HCT116 (cell line): ENCODE results near the gene PSMB5. TPM values are rescaled to one million over a fixed set of nuclear protein-coding genes. Genes with fewer than 3 reads are reported as not detected.

Experiments used
- ATAC-seq: fragments of 200-7000 bp; cut with Tn5 transposase; 2 replicates; pipeline ENCODE4 v1.9.1; 2020; ENCODE audit warnings: mild to moderate bottlenecking, moderate library complexity
- BruUV-seq: library from RNA; stranded (reverse); fragments of 400-500 nt; replicated peaks from 2 replicates; lab custom pipeline; 2021; lab: Mats Ljungman, UMichigan
- CTCF ChIA-PET: fragments of 300-600 bp; sonication (Branson Sonifier 250); formaldehyde crosslinking; loops from one replicate; lab custom pipeline; 2021; ENCODE audit warnings: antibody characterized with exemption; lab: Charles Lee
- POLR2A ChIA-PET: fragments of 300-600, 350-600 bp; sonication (Branson Sonifier 250); formaldehyde crosslinking; loops from one replicate; lab custom pipeline; 2021; ENCODE audit warnings: antibody characterized with exemption; lab: Charles Lee
- RAD21 ChIA-PET, 2 experiments: fragments of 300-600 bp; sonication (Branson Sonifier 250); formaldehyde crosslinking; loops; one replicate each; lab custom pipeline; 2023; ENCODE audit warnings: low total read pairs in 2 of 2; ENCODE audit not compliant: uncharacterized antibody in 2 of 2, unreplicated experiment in 2 of 2, low non-redundant PET in 1 of 2; lab: Charles Lee
- DNase-seq: peaks from one replicate; pipeline ENCODE4 v3.0.0-alpha.2; 2010; ENCODE audit warnings: low read depth, low spot score
- H2AFZ ChIP-seq: fragments of 200-600 bp; shearing (Covaris generic), sonication (generic); 2 replicates; pipeline ENCODE4 v1.6.1; 2017; ENCODE audit warnings: low read depth, mixed run types, mixed read lengths, antibody characterized with exemption, low read length; ENCODE audit not compliant: poor library complexity, severe bottlenecking
- H3K27ac ChIP-seq: 2 replicates; pipeline ENCODE4 v1.5.1; 2012; ENCODE audit warnings: low read depth, low read length
- H3K27me3 ChIP-seq: fragments of 200-600 bp; sonication (generic); 2 replicates; pipeline ENCODE4 v1.6.1; 2016; ENCODE audit warnings: mixed run types, low read length, mixed read lengths; ENCODE audit not compliant: insufficient read depth
- H3K36me3 ChIP-seq, 2 experiments: fragments of 200-500 bp in 1 of 2; fragments of 200-600 bp in 1 of 2; sonication (Bioruptor generic) in 1 of 2; sonication (generic) in 1 of 2; 2 replicates each; pipeline versions ENCODE4 v1.5.1 to v1.6.1; 2014 to 2016; ENCODE audit warnings: low read length in 2 of 2, inconsistent platforms in 1 of 2, mixed read lengths in 1 of 2, mixed run types in 1 of 2; ENCODE audit not compliant: insufficient read depth in 2 of 2, control insufficient read depth in 1 of 2
- H3K4me1 ChIP-seq, 2 experiments: fragments of 200-600 bp in 1 of 2; sonication (generic) in 1 of 2; 2 replicates each; pipeline versions ENCODE4 v1.5.1 to v1.6.1; 2012 to 2017; ENCODE audit warnings: low read length in 2 of 2, inconsistent platforms in 1 of 2, mild to moderate bottlenecking in 1 of 2, mixed read lengths in 1 of 2, mixed run types in 1 of 2, moderate library complexity in 1 of 2; ENCODE audit not compliant: insufficient read depth in 2 of 2, control insufficient read depth in 1 of 2
- H3K4me2 ChIP-seq: fragments of 200-600 bp; sonication (generic); 2 replicates; pipeline ENCODE4 v1.6.1; 2017; ENCODE audit warnings: mixed run types, low read length, mixed read lengths
- H3K4me3 ChIP-seq, 2 experiments: fragments of 200-600 bp in 1 of 2; sonication (generic) in 1 of 2; replicated peaks in 1 of 2; 2 replicates each; pipeline ENCODE4 v1.5.1; 2011 to 2016; ENCODE audit warnings: low read length in 2 of 2, control low read depth in 1 of 2, low read depth in 1 of 2, mild to moderate bottlenecking in 1 of 2, mixed read lengths in 1 of 2, mixed run types in 1 of 2
- H3K79me2 ChIP-seq: fragments of 200-600 bp; sonication (generic); 2 replicates; pipeline ENCODE4 v1.6.1; 2017; ENCODE audit warnings: mild to moderate bottlenecking, mixed run types, low read length, moderate library complexity, mixed read lengths; ENCODE audit not compliant: insufficient read depth
- H3K9ac ChIP-seq: fragments of 200-600 bp; sonication (generic); 2 replicates; pipeline ENCODE4 v1.6.1; 2016; ENCODE audit warnings: low read length, mixed read lengths
- H3K9me2 ChIP-seq: fragments of 200-600 bp; sonication (generic), shearing (Covaris generic); 2 replicates; pipeline ENCODE4 v1.6.1; 2017; ENCODE audit warnings: mixed run types, mild to moderate bottlenecking, moderate library complexity; ENCODE audit not compliant: insufficient read depth
- H3K9me3 ChIP-seq, 2 experiments: fragments of 200-500 bp in 1 of 2; fragments of 200-600 bp in 1 of 2; sonication (Bioruptor generic) in 1 of 2; sonication (generic) in 1 of 2; 2 replicates each; pipeline ENCODE4 v1.6.1; 2014 to 2017; ENCODE audit warnings: low read length in 2 of 2, mixed read lengths in 2 of 2, inconsistent platforms in 1 of 2, low read depth in 1 of 2, mild to moderate bottlenecking in 1 of 2, mixed run types in 1 of 2, moderate library complexity in 1 of 2; ENCODE audit not compliant: control insufficient read depth in 1 of 2, insufficient read depth in 1 of 2
- H4K20me1 ChIP-seq: fragments of 200-600 bp; sonication (generic), shearing (Covaris generic); 2 replicates; pipeline ENCODE4 v1.6.1; 2017; ENCODE audit warnings: mixed run types, mild to moderate bottlenecking, moderate library complexity; ENCODE audit not compliant: insufficient read depth
- ATF3 ChIP-seq: IDR thresholded peaks from 2 replicates; pipeline ENCODE4 v1.6.1; 2012
- CEBPB ChIP-seq: IDR thresholded peaks from 2 replicates; pipeline ENCODE4 v1.6.1; 2012; ENCODE audit warnings: low read depth
- ELF1 ChIP-seq: IDR thresholded peaks from 2 replicates; pipeline ENCODE4 v1.6.1; 2012; ENCODE audit warnings: low read depth, borderline replicate concordance
- JUND ChIP-seq: IDR thresholded peaks from 2 replicates; pipeline ENCODE4 v1.6.1; 2012
- POLR2A ChIP-seq: IDR thresholded peaks from 2 replicates; pipeline ENCODE4 v1.7.0; 2011; ENCODE audit warnings: borderline replicate concordance; ENCODE audit not compliant: insufficient read depth, insufficient read length; ENCODE audit errors: extremely low read depth
- RAD21 ChIP-seq: IDR thresholded peaks from 2 replicates; pipeline ENCODE4 v1.6.1; 2012; ENCODE audit warnings: low read depth, mild to moderate bottlenecking
- SIN3A ChIP-seq: IDR thresholded peaks from 2 replicates; pipeline ENCODE4 v1.6.1; 2012; ENCODE audit warnings: low read depth
- SP1 ChIP-seq: IDR thresholded peaks from 2 replicates; pipeline ENCODE4 v1.6.1; 2012; ENCODE audit warnings: low read depth
- TCF7L2 ChIP-seq: IDR thresholded peaks from 2 replicates; pipeline ENCODE4 v1.7.0; 2011; ENCODE audit warnings: borderline replicate concordance, inconsistent platforms; ENCODE audit not compliant: insufficient read depth, insufficient read length; ENCODE audit errors: extremely low read depth
- YY1 ChIP-seq: IDR thresholded peaks from 2 replicates; pipeline ENCODE4 v1.6.1; 2011; ENCODE audit warnings: low read length, low read depth, moderate library complexity, mild to moderate bottlenecking; ENCODE audit not compliant: insufficient replicate concordance; ENCODE audit errors: extremely low read depth
- ZNF274 ChIP-seq: fragments of 200-500 bp; sonication (Bioruptor generic); IDR thresholded peaks from 2 replicates; pipeline ENCODE4 v1.6.1; 2014; ENCODE audit warnings: mild to moderate bottlenecking, low read depth, low read length, inconsistent platforms
- intact Hi-C: fragments of 100-400 bp; cut with micrococcal nuclease; formaldehyde crosslinking; loops from 2 replicates; pipeline ENCODE4 v1.10.0; 2022
- total RNA-seq: library from RNA; stranded (reverse); gene quantifications from one replicate; pipeline ENCODE4 v1.2.1, GENCODE V29; 2021; ENCODE audit not compliant: unreplicated experiment

Gene PSMB5
- total RNA-seq, 1 experiment from 2014 or later = 212 TPM

GRCh38 chr14:23060536-23061260, 26.0 kb upstream of the PSMB5 start:
- Histone ChIP-seq H3K9me3 (no peaks in the 10 kb centered on the region), H3K27me3 (no peaks in the 10 kb centered on the region), H3K4me3 (no peak overlapping the region), H4K20me1 (no peaks in the 10 kb centered on the region), H3K79me2 (peaks cover 15% of the 10 kb centered on the region), H3K27ac (peak overlapping the region; percentile 16; the same call in 1 of the 2 replicates), H3K9ac (no peak overlapping the region), H3K36me3 (peaks cover 41 to 51% of the 10 kb centered on the region in 2 experiments), H3K4me2 (no peak overlapping the region), H3K4me1 (peaks cover 23 to 48% of the 10 kb centered on the region in 2 experiments), H2AFZ (no peak overlapping the region), H3K9me2 (no peaks in the 10 kb centered on the region)
- TF ChIP-seq SP1 = no peak
- TF ChIP-seq JUND = no peak
- no peak for TF ChIP-seq RAD21
- TF ChIP-seq ATF3 = no peak
- no peak for TF ChIP-seq SIN3A
- TF ChIP-seq POLR2A = no peak
- TF ChIP-seq CEBPB = no peak
- no peak for TF ChIP-seq ZNF274
- TF ChIP-seq YY1 = no peak
- TF ChIP-seq TCF7L2 = no peak
- TF ChIP-seq ELF1 = no peak
- ChIA-PET POLR2A (interaction anchor here (2.0 kb wide), 1 partner anchor 34 kb away, joined by 9 read pairs; the partner anchor contains the start of genes ACIN1 and C14orf119), RAD21 (interaction anchor here in 1 of 2 experiments (1.0 kb wide), 1 partner anchor 67 kb away, joined by 4 read pairs; no protein-coding TSS in a partner anchor), CTCF (interaction anchor here (0.7 to 9.9 kb wide), 6 partner anchors 8 to 1743 kb away, joined by 3 to 175 read pairs (median 27); partner anchors contain the start of gene AJUBA)
- DNase-seq = no peak
- no peak for ATAC-seq
- BruUV-seq = no TSS peak
- intact Hi-C loops = no loop called here
